ENCODE data around the gene ATP2B2.

The ATP2B2 gene

GRCh38 chr3:10505050-10505790 lies at the start of gene ATP2B2:
TSS of gene ATP2B2 (minus strand) at chr3:10505586. CDS start at chr3:10449543, 56,043 bp downstream.
- H3K27ac ChIP-seq (ENCODE audit: low read length) = no peak within 1 kb of the TSS
- H3K4me2 ChIP-seq (ENCODE audit: low read length) = no peak within 1 kb of the TSS
- TF ChIP-seq EZH2phosphoT487 (IDR thresholded peaks at IDR 0.05; ENCODE audit: low read depth) (no peak), CTCF (IDR thresholded peaks at IDR 0.05; ENCODE audit: low read depth, low read length) (no peak)
- no peaks in the 10 kb centered on the region for H3K79me2 ChIP-seq (ENCODE audit: low read length)
- no peaks in the 10 kb centered on the region for H4K20me1 ChIP-seq (ENCODE audit: insufficient read depth, low read length)
- H3K9me3 ChIP-seq (ENCODE audit: insufficient read depth, low read length) = no peaks in the 10 kb centered on the region
- H3K4me3 ChIP-seq (ENCODE audit: low read length) = no peak within 1 kb of the TSS
- no peaks in the 10 kb centered on the region for H3K36me3 ChIP-seq (replicated peaks; ENCODE audit: low read depth, low read length)
- no peak within 1 kb of the TSS for H3K9ac ChIP-seq (ENCODE audit: low read length)
- H3K4me1 ChIP-seq (ENCODE audit: low read length) = no peaks in the 10 kb centered on the region
- H3K27me3 ChIP-seq (ENCODE audit: low read depth, low read length) = peaks cover 15% of the 10 kb centered on the region; the same call in 1 of the 2 replicates
- H2AFZ ChIP-seq (ENCODE audit: low read depth, low read length) = no peak within 1 kb of the TSS

GRCh38 chr3:10554746-10555145 lies 49.4 kb upstream of the ATP2B2 start:
- H3K4me2 ChIP-seq (ENCODE audit: low read length) = no peak overlapping the region
- no peaks in the 10 kb centered on the region for H3K79me2 ChIP-seq (ENCODE audit: low read length)
- H3K9me3 ChIP-seq (ENCODE audit: insufficient read depth, low read length) = no peaks in the 10 kb centered on the region
- no peak overlapping the region for H3K9ac ChIP-seq (ENCODE audit: low read length)
- no peak overlapping the region for H2AFZ ChIP-seq (ENCODE audit: low read depth, low read length)
- no peak overlapping the region for H3K27ac ChIP-seq (ENCODE audit: low read length)
- no peak for TF ChIP-seq CTCF (IDR thresholded peaks at IDR 0.05; ENCODE audit: low read depth, low read length)
- no peak for TF ChIP-seq EZH2phosphoT487 (IDR thresholded peaks at IDR 0.05; ENCODE audit: low read depth)
- no peaks in the 10 kb centered on the region for H3K36me3 ChIP-seq (replicated peaks; ENCODE audit: low read depth, low read length)
- peaks cover 15% of the 10 kb centered on the region for H3K4me1 ChIP-seq (ENCODE audit: low read length)
- H4K20me1 ChIP-seq (ENCODE audit: insufficient read depth, low read length) = no peaks in the 10 kb centered on the region
- H3K27me3 ChIP-seq (ENCODE audit: low read depth, low read length) = peaks cover 35% of the 10 kb centered on the region
- H3K4me3 ChIP-seq (ENCODE audit: low read length) = no peak overlapping the region

GRCh38 chr3:10554236-10554611 lies 48.8 kb upstream of the ATP2B2 start:
- Histone ChIP-seq H4K20me1 (ENCODE audit: insufficient read depth, low read length) (no peaks in the 10 kb centered on the region), H3K4me3 (ENCODE audit: low read length) (no peak overlapping the region), H3K9ac (ENCODE audit: low read length) (no peak overlapping the region), H3K27me3 (ENCODE audit: low read depth, low read length) (peaks cover 31% of the 10 kb centered on the region), H3K36me3 (replicated peaks; ENCODE audit: low read depth, low read length) (no peaks in the 10 kb centered on the region), H2AFZ (ENCODE audit: low read depth, low read length) (no peak overlapping the region), H3K4me2 (ENCODE audit: low read length) (no peak overlapping the region), H3K4me1 (ENCODE audit: low read length) (peaks cover 16% of the 10 kb centered on the region), H3K79me2 (ENCODE audit: low read length) (no peaks in the 10 kb centered on the region), H3K27ac (ENCODE audit: low read length) (no peak overlapping the region), H3K9me3 (ENCODE audit: insufficient read depth, low read length) (no peaks in the 10 kb centered on the region)
- no peak for TF ChIP-seq CTCF (IDR thresholded peaks at IDR 0.05; ENCODE audit: low read depth, low read length)
- TF ChIP-seq EZH2phosphoT487 (IDR thresholded peaks at IDR 0.05; ENCODE audit: low read depth) = no peak

GRCh38 chr3:10553591-10554235 lies 48.3 kb upstream of the ATP2B2 start:
- Histone ChIP-seq H2AFZ (ENCODE audit: low read depth, low read length) (no peak overlapping the region), H3K9ac (ENCODE audit: low read length) (no peak overlapping the region), H3K4me1 (ENCODE audit: low read length) (peaks cover 21% of the 10 kb centered on the region)

More at GRCh38 chr3:10553591-10554235, 48.3 kb upstream of the ATP2B2 start:
- no peaks in the 10 kb centered on the region for H3K36me3 ChIP-seq (replicated peaks; ENCODE audit: low read depth, low read length)
- peaks cover 26% of the 10 kb centered on the region for H3K27me3 ChIP-seq (ENCODE audit: low read depth, low read length)
- H3K4me3 ChIP-seq (ENCODE audit: low read length) = no peak overlapping the region
- no peaks in the 10 kb centered on the region for H4K20me1 ChIP-seq (ENCODE audit: insufficient read depth, low read length)
- TF ChIP-seq CTCF (IDR thresholded peaks at IDR 0.05; ENCODE audit: low read depth, low read length) (no peak), EZH2phosphoT487 (IDR thresholded peaks at IDR 0.05; ENCODE audit: low read depth) (no peak)
- H3K27ac ChIP-seq (ENCODE audit: low read length) = no peak overlapping the region
- H3K9me3 ChIP-seq (ENCODE audit: insufficient read depth, low read length) = no peaks in the 10 kb centered on the region
- H3K4me2 ChIP-seq (ENCODE audit: low read length) = no peak overlapping the region
- H3K79me2 ChIP-seq (ENCODE audit: low read length) = no peaks in the 10 kb centered on the region
